22Rv1 (cell line): ENCODE results near the gene EIF4G3.

Experiments
- H3K27ac ChIP-seq: fragments of 450-650 bp; 2 replicates; pipeline ENCODE4 v1.5.1; 2017
- ZFX ChIP-seq: fragments of 450-650 bp; IDR thresholded peaks from 2 replicates; pipeline ENCODE4 v1.6.1; 2017; ENCODE audit warnings: antibody characterized with exemption, borderline replicate concordance
- TF ChIP-seq, protein P1 (sequence below): fragments of 450-650 bp; IDR thresholded peaks from 2 replicates; pipeline ENCODE4 v1.5.1; 2017; ENCODE audit warnings: mild to moderate bottlenecking

Gene EIF4G3

DNA sequence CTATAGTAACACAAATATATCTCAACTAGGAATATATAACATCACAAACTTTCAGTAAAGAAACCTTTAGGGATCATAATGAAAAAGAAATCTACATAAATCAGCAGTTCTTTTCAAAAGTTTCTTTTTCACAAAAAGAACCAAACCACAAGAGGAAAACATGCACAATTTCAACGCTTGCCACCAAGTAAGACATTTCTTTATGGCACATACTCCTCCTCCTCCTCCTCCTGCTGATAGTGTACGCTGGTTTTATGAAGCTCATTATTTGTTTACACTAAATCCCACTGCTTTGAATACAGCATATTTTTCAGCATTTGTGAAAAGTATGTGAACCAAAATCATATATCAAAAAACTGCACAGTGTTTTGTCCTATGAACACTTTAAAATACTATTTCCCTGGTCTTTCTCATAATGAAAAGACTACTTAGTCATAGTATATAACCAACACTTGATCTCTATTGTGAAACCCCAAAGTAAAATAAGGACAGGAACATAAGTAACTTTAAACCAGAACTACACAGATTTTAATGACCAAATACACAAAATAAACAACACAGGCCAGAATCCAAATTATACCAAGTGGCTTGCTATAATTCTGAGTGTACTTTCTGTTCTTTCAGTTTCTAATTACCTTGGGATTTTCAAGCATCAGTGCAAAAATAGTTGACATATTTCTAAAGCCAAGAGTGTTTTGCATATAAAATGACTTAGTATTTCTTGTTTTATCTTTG lies 184.2 kb downstream of the EIF4G3 start:
- H3K27ac ChIP-seq, result no peak overlapping the region
- TF ChIP-seq, protein P1, sequence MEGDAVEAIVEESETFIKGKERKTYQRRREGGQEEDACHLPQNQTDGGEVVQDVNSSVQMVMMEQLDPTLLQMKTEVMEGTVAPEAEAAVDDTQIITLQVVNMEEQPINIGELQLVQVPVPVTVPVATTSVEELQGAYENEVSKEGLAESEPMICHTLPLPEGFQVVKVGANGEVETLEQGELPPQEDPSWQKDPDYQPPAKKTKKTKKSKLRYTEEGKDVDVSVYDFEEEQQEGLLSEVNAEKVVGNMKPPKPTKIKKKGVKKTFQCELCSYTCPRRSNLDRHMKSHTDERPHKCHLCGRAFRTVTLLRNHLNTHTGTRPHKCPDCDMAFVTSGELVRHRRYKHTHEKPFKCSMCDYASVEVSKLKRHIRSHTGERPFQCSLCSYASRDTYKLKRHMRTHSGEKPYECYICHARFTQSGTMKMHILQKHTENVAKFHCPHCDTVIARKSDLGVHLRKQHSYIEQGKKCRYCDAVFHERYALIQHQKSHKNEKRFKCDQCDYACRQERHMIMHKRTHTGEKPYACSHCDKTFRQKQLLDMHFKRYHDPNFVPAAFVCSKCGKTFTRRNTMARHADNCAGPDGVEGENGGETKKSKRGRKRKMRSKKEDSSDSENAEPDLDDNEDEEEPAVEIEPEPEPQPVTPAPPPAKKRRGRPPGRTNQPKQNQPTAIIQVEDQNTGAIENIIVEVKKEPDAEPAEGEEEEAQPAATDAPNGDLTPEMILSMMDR, result no peak
- no peak for TF ChIP-seq ZFX

DNA sequence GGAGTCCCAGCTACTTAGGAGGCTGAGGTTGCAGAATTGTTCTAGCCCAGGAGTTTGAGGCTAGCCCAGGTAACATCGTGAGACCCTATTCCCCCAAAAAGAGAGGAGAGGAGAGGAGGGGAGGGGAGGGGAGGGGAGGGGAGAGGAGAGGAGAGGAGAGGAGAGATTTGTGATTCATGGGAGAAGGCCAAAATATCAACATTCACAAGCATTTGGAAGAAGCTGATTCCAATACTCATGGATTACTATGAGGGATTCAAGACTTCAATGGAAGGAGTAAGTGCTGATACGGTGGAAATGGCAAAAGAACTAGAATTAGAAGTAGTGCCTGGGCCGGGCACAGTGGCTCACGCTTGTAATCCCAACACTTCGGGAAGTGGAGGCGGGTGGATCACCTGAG lies 187.8 kb downstream of the EIF4G3 start:
- TF ChIP-seq ZFX, result no peak
- TF ChIP-seq, protein P1, result no peak
- H3K27ac ChIP-seq, result no peak overlapping the region

DNA sequence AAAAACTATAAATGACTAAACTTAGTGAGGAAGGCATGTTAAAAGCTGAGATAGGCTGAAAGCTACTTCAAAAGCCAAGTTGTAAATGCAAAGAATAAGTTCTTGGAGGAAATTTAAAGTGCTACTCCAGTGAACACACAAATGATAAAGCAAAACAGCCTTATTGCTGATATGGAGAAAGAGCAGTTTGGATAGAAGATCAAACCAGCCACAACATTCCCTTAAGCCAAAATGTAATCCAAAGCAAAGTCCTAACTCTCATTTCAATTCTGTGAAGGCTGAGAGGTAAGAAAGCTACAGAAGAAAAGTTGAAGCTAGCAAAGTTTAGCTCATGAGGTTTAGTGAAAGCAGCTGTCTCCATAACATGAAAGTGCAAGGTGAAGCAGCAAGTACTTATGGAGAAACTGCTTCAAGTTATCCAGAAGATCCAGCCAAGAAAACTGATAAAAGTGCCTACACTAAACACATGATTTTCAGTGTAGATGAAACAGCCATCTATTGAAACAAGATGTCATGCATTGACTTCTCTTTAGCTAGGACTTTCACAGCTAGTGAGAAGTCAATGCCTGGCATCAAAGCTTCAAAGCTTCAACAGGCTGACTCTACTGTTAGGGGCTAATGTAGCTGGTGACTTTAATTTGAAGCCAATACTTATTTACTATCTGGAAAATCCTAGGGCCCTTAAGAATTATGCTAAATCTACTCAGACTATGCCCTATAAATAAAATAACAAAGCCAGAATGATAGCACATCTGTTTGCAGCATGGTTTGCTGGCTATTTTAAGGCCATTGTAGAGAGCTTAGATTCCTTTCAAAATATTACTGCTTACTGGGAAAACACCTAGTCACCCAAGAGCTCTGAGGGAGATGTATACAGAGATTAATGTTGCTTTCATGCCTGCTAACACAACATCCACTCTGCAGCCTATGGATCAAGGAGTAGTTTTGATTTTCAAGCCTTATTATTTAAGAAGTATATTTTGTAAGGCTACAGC lies 188.6 kb downstream of the EIF4G3 start:
- TF ChIP-seq ZFX, result no peak
- TF ChIP-seq, protein P1, result no peak
- no peak overlapping the region for H3K27ac ChIP-seq

DNA sequence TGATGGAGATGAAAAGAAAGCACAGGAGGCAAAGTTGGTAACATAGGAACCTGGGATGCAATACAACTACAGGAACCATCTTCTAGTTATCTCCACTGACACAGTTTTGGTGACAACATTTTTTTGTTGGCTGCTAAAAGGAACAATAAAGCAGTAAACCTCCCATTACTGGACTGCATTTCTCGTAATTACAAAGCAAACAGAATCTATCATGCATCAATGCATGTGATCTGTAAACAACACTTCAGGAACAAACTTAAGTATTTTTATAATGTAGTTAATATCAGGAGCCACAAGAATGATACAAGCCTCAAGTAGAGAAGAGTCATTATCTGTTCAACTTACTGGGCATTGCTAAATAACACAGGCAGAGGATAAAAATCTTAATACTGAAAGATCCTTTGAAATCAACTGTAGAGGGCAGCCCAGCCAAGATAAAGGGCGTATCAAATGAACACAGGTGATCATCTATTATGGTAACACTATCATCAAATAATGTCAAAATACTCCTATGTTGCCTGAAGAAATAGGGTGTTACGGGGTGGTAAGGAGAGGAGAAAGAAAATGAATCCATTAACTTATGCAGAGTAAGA lies 193.3 kb downstream of the EIF4G3 start:
- no peak overlapping the region for H3K27ac ChIP-seq
- TF ChIP-seq, protein P1, result peak; percentile 39
- no peak for TF ChIP-seq ZFX

DNA sequence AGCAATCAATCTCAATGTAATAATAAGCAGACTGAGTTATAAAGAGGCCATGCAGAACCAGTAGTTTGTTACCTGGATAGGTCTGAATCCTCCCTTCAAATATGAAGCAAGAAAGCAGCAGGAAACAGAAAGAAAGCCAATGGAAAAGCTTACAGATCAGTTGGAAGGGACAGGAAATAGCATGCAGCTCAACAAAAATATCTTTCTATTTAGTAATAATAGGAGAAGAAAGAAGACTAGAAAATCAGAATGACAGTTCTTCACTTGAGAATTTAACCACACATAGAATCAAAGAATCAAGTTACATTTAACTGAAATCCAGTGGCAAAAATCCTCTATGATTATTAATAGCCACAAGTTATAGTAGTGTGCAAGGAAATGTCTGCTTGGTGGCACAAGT lies 194.4 kb downstream of the EIF4G3 start:
- no peak overlapping the region for H3K27ac ChIP-seq
- TF ChIP-seq, protein P1, result 0 out of 2 replicates have a peak, but pooled peaks have one; percentile 8
- TF ChIP-seq ZFX, result no peak

DNA sequence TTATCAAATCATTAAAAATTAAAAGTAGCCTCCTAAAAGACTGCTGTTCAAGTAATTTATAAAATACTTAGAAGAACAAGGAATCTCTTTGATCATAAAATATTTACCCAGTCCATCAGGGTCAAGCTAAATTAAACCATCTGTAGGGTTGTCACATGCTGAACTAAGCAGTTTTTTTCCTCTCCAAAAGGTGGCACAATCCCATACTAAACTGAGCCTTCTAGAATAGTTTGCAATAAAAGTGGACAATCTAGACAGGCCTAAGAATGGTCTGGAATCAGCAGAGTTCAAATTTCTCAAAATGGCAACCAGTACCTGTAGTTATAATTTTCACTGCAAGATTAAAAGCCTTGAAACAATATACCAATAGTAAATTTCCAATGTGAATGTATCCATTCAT lies 194.8 kb downstream of the EIF4G3 start:
- no peak for TF ChIP-seq ZFX
- TF ChIP-seq, protein P1, result peak; percentile 41
- no peak overlapping the region for H3K27ac ChIP-seq
